ENCODE results near the gene AP1S3.
"Not testable (repeated sequence)": the region's sequence is repeated elsewhere in the genome, so short reads cannot be mapped to it uniquely, and the experiment has no call there.

AP1S3 gene

GRCh38 chr2:223852281-223852795 lies 15.0 kb upstream of the AP1S3 start:
- peak in 1 of 5 experiments; percentile 63 for DNase-seq

GRCh38 chr2:223847410-223847809 lies 10.0 kb upstream of the AP1S3 start:
- DNase-seq: no peak

DNA sequence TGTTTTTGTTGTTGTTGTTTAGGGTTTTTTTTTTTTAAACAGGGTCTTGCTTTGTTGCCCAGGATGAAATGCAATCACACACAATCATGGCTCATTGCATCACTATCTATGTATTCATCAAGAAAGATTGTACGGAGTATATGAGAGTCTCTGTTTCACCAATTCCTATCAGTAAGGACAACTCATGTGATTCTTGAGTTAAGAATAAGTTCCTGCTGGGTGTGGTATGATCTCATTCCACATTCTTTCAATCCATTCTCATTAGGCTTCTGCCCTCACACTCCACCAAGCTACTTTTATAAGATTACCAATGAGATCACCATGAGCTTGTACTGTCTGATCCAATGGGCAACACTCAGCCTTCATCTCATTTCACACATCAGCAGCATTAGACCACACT lies 9.1 kb upstream of the AP1S3 start:
- no peak for DNase-seq

GRCh38 chr2:223841436-223842190 lies 4.2 kb upstream of the AP1S3 start:
- DNase-seq: no peak

DNA sequence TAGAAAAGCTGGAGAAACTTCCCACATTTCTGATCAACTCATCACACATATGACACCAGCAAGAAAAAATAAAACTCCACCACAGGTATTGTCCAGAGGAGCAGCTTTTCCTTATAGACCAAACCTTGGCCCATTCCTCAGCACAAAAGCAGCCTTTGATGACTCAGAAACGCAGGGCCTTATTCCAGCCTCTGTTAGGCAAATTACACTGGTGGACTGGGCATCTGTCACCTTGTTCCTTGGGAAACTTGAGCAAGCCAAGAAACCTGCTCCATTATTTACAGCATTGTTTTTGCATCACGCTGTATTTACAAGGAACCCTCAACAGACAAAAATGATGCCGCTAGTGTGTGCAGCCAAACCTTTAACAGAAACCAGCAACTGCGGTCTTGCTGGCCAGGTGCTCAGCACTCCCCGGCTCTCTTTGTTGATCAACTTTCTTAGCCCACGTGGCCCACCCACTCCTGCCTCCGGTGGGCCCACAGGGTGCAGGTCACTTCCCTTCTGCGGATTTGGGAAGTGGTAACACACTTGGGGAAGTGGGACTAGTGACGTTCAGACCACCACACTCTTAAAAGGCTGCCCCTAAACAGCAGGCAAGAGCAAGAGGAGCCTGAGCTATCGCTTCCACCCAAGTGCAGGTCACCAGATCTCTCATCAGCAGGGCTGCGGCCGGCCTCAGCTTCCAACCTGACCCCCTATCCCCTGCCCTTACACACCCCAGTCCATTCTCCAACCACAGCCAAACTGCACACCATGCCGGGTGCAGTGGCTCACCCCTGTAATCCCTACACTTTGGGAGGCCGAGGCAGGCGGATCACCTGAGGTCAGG lies 1.5 kb downstream of the AP1S3 start:
- no peak for DNase-seq

- no peak for DNase-seq
Measured at GRCh38 chr2:223834431-223834830, 3.0 kb downstream of the AP1S3 start.

DNA sequence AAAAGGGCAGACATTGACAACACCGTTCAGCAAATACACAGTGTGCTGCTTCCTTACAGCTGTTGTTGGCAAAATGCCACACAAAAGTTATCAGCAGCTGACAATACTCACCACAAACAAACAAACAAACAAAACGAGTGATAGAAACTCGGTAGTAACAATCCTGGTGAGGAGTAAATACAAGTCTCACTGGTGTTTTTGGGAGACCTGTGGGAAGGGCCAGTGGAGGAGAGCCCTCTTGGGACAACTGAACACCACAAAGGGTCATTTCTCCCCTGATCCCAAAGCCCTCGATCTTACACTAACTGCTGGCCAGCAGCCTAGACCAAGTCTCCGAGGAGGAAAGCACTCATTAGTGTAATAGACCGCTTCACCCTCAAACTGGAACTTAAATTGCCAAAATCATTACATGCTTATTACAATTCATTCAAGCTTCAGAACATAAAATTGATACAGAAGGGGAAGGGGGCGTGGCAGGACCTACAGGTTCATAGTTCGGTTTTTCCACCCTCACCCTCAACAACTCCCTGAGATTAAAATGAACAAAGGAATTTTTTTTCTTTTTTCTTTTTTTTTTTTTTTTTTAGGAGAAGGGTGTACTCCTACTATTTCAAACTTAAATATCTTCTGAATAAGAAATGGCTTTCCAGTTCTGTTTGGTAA lies 5.0 kb downstream of the AP1S3 start:
- no peak for DNase-seq

- DNase-seq: no peak
Measured at GRCh38 chr2:223829128-223829527, 8.3 kb downstream of the AP1S3 start.

DNA sequence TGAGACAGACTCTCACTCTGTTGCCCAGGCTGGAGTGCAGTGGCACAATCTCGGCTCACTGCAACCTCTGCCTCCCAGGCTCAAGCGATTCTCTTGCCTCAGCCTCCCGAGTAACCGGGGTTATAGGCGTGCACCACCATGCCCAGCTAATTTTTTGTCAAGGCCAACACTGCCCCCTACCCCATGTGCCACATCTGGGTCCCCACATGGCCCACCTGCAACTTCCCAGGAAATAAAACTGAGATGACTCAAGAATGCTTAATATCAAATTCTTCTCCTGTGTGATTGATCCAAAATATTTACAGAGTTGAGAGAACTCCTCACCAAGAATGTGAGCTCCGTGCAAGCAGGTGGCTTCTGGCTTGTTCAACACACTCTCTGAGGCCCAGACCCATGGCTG lies 9.1 kb downstream of the AP1S3 start:
- no peak for DNase-seq

GRCh38 chr2:223826995-223827394 lies 10.4 kb downstream of the AP1S3 start:
- no peak for DNase-seq

GRCh38 chr2:223824301-223824700 lies 13.1 kb downstream of the AP1S3 start:
- no peak for DNase-seq

- DNase-seq: no peak
Measured at GRCh38 chr2:223822818-223823217, 14.6 kb downstream of the AP1S3 start.

- DNase-seq: no peak
Measured at GRCh38 chr2:223820549-223820948, 16.8 kb downstream of the AP1S3 start.

- no peak for DNase-seq
Measured at GRCh38 chr2:223819891-223820290, 17.5 kb downstream of the AP1S3 start.

- no peak for DNase-seq
Measured at GRCh38 chr2:223815884-223816570, 21.4 kb downstream of the AP1S3 start.

- no peak for DNase-seq
Measured at GRCh38 chr2:223815186-223815883, 22.0 kb downstream of the AP1S3 start.

DNA sequence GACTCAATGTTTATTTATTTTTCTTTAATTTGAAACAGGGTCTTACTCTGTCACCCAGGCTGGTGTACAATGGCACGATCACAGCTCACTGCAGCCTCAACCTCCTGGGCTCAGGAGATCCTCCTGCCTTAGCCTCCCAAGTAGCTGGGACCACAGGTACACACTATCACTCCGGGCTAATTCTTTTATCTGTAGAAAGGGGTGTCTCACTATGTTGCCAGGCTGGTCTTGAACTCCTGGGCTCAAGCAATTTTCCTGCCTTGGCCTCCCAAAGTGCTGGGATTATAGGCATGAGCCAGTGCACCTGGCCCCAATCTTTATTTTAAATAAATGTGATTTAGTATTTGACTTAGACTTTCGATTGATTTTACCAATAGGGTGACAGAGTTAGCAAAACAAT lies 22.6 kb downstream of the AP1S3 start:
- DNase-seq: not testable (repeated sequence)

DNA sequence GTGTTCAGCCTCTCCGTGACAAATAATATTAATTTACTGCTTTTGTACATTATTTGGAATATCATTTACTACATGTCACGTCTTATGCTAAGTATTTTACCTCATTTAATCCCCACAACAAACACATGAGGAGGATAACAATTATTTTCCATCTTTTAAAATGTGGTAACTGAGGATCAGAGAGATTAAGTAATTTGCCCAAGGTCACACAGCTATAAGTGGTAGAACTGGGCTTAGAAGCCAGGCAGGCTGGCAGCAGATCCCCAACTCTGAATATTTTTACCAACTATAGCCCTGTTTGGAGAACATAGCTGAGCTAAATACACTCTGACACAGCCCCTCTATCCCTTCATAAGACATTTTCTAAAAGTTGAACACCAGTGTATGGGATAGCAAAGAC lies 24.1 kb downstream of the AP1S3 start:
- DNase-seq: no peak

GRCh38 chr2:223811757-223812156 lies 25.6 kb downstream of the AP1S3 start:
- DNase-seq: no peak

DNA sequence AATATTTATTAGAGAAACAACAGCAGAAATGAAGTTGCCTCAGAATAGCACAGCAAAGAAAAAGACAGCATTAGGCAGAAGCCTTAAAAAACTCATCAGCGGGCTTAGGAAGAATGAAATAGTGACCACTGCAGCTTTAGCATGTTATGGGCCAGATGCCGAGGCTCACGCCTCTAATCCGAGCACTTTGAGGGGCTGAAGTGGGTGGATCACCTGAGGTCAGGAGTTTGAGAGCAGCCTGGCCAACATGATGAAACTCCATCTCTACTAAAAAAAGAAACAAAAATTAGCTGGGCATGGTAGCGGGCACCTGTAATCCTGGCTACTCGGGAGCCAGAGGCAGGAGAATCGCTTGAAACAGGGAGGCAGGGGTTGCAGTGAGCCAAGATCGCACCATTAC lies 32.4 kb downstream of the AP1S3 start:
- DNase-seq: no peak

DNA sequence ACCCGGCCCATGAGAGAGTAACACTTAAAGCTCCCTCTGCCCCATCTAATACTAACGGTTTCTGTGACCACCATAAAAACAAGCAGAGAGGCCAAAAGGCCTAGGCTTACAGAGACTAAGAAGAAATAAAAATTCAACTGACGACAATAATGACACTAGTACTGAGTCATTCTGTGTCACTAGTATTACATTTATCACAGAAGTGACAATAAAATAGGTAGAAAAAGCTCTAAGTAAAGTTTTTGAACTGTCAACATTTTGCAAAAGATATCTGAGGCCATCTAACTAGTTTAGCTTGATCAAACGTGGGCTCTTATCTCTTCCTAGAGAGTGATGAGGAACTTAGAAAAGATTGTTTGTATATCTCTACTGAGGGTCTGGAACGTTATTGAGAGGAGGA lies 35.6 kb downstream of the AP1S3 start:
- DNase-seq: no peak

- no peak for DNase-seq
Measured at GRCh38 chr2:223800908-223801307, 36.5 kb downstream of the AP1S3 start.
